ENCODE measurements around the gene HSPA14.

- TF ChIP-seq CTCF (IDR thresholded peaks at IDR 0.05; ENCODE audit: poor library complexity, severe bottlenecking) = no peak
- no peak for TF ChIP-seq EZH2 (IDR thresholded peaks at IDR 0.05; ENCODE audit: borderline replicate concordance, insufficient read depth, low read length, poor library complexity, severe bottlenecking)
- no peak for TF ChIP-seq POLR2AphosphoS5 (IDR thresholded peaks at IDR 0.05)
- TF ChIP-seq MXI1 (conservative IDR thresholded peaks at IDR 0.05; ENCODE audit: poor library complexity, severe bottlenecking) = no peak
- TF ChIP-seq TAF1 (IDR thresholded peaks at IDR 0.05; ENCODE audit: low read depth) = no peak
- no peak for TF ChIP-seq EP300 (conservative IDR thresholded peaks at IDR 0.05; ENCODE audit: poor library complexity, severe bottlenecking)
- TF ChIP-seq SMC3 (conservative IDR thresholded peaks at IDR 0.05; ENCODE audit: poor library complexity) = no peak
- no peak for TF ChIP-seq REST (IDR thresholded peaks at IDR 0.05; ENCODE audit: borderline replicate concordance)
Observed at GRCh38 chr10:14873090-14873760, 35.1 kb downstream of the HSPA14 start.

All from neural cell (in vitro differentiated cells).